Thyroid gland (tissue), 4 donors: Measurements from ENCODE around the gene PGRMC1.

Experiments
- POLR2A ChIP-seq, 2 donors: fragments of 450-650 bp; IDR thresholded peaks; one replicate each; pipeline ENCODE4 v1.6.1; 2017; ENCODE audit warnings: antibody characterized with exemption in 2 of 2, mild to moderate bottlenecking in 2 of 2, moderate library complexity in 1 of 2
- TF ChIP-seq, protein P1 (sequence below), 6 experiments: fragments of 200-600 bp in 3 of 6; fragments of 450-650 bp in 3 of 6; sonication (generic) in 3 of 6; IDR thresholded peaks; one replicate each; pipeline ENCODE4 v1.5.1; 2016 to 2019; ENCODE audit warnings: antibody characterized with exemption in 6 of 6, mild to moderate bottlenecking in 2 of 6, inconsistent platforms in 1 of 6, moderate library complexity in 1 of 6

- TF ChIP-seq, protein P1, sequence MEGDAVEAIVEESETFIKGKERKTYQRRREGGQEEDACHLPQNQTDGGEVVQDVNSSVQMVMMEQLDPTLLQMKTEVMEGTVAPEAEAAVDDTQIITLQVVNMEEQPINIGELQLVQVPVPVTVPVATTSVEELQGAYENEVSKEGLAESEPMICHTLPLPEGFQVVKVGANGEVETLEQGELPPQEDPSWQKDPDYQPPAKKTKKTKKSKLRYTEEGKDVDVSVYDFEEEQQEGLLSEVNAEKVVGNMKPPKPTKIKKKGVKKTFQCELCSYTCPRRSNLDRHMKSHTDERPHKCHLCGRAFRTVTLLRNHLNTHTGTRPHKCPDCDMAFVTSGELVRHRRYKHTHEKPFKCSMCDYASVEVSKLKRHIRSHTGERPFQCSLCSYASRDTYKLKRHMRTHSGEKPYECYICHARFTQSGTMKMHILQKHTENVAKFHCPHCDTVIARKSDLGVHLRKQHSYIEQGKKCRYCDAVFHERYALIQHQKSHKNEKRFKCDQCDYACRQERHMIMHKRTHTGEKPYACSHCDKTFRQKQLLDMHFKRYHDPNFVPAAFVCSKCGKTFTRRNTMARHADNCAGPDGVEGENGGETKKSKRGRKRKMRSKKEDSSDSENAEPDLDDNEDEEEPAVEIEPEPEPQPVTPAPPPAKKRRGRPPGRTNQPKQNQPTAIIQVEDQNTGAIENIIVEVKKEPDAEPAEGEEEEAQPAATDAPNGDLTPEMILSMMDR (IDR thresholded peaks at IDR 0.05): no peak
- TF ChIP-seq POLR2A (IDR thresholded peaks at IDR 0.05): no peak
Measured at GRCh38 chrX:119288890-119289393, 52.9 kb downstream of the PGRMC1 start.
